Panc1 (cell line): ENCODE measurements around the gene ERP29.

ENCODE experiments used
- POLR2AphosphoS5 ChIP-seq: IDR thresholded peaks from 2 replicates; pipeline ENCODE4 v1.6.1; 2012; ENCODE audit warnings: mild to moderate bottlenecking, low read depth, low read length, moderate library complexity
- TF ChIP-seq, protein P1 (sequence below): fragments of 450-650 bp; IDR thresholded peaks from 2 replicates; pipeline ENCODE4 v1.5.1; 2017; ENCODE audit warnings: mild to moderate bottlenecking

DNA sequence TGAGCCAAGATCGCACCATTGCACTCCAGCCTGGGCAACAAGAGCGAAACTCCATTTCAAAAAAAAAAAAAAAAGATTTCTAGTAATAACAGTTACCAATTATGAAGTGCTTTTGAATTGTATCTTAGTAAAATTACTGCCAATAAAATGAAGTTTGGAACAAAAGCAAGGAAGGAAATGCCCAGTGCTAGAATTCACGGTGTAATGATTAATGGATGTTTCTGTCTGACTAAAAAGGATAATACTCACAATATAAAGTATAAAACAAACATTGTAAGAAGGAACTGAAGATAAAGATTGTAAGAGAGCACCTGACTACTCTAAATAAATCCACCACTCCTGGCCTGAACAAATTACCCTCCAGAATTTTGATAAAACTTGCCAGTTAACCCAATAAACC is 4.3 kb upstream of the ERP29 start:
- TF ChIP-seq, protein P1, sequence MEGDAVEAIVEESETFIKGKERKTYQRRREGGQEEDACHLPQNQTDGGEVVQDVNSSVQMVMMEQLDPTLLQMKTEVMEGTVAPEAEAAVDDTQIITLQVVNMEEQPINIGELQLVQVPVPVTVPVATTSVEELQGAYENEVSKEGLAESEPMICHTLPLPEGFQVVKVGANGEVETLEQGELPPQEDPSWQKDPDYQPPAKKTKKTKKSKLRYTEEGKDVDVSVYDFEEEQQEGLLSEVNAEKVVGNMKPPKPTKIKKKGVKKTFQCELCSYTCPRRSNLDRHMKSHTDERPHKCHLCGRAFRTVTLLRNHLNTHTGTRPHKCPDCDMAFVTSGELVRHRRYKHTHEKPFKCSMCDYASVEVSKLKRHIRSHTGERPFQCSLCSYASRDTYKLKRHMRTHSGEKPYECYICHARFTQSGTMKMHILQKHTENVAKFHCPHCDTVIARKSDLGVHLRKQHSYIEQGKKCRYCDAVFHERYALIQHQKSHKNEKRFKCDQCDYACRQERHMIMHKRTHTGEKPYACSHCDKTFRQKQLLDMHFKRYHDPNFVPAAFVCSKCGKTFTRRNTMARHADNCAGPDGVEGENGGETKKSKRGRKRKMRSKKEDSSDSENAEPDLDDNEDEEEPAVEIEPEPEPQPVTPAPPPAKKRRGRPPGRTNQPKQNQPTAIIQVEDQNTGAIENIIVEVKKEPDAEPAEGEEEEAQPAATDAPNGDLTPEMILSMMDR: no peak
- TF ChIP-seq POLR2AphosphoS5: no peak
